ENCODE measurements around the gene HNF1B. TPM values are rescaled to one million over a fixed set of nuclear protein-coding genes. Genes with fewer than 3 reads are reported as not detected.
"Not testable (repeated sequence)": the region's sequence is repeated elsewhere in the genome, so short reads cannot be mapped to it uniquely, and the experiment has no call there.

Gene HNF1B
- total RNA-seq, 2 experiments from 2014 or later, result not detected

- DNase-seq (no peak), ATAC-seq (ENCODE audit: poor library complexity) (no peak)
- peaks cover 10% of the 10 kb centered on the region for H3K4me1 Mint-ChIP-seq (ENCODE audit: low read depth)
- TF ChIP-seq CTCF (IDR thresholded peaks at IDR 0.05), result no peak
- peaks cover 2% of the 10 kb centered on the region for H3K9me3 Mint-ChIP-seq
- H3K36me3 Mint-ChIP-seq (ENCODE audit: low read depth), result no peaks in the 10 kb centered on the region
- Histone ChIP-seq H3K36me3 (ENCODE audit: insufficient read depth, low read length) (no peaks in the 10 kb centered on the region), H3K27ac (ENCODE audit: low read depth in 1 of 2, low read length in 2 of 2) (no peak overlapping the region), H3K27me3 (ENCODE audit: control insufficient read depth in 1 of 2, insufficient read depth in 2 of 2, low read length in 2 of 2) (no peaks in the 10 kb centered on the region), H3K9me3 (ENCODE audit: control insufficient read depth in 1 of 2, insufficient read depth in 1 of 2, low read length in 2 of 2) (no peaks in the 10 kb centered on the region), H3K4me1 (ENCODE audit: insufficient read depth, low read length) (no peaks in the 10 kb centered on the region), H3K4me3 (ENCODE audit: low read length) (no peak overlapping the region)
- intact Hi-C loops (cut with DNase I, micrococcal nuclease), result no loop called here
- POLR2A ChIA-PET, result no interaction called here
- no peak overlapping the region for H3K4me3 Mint-ChIP-seq
- CTCF ChIA-PET, result no interaction called here
- H3K27ac Mint-ChIP-seq, result no peak overlapping the region
- H3K27me3 Mint-ChIP-seq, result peaks cover 9% of the 10 kb centered on the region
These were observed 62.9 kb downstream of the HNF1B start for GRCh38 chr17:37682007-37682406.

- H3K4me3 Mint-ChIP-seq, result not testable (repeated sequence)
These were observed 64.9 kb downstream of the HNF1B start for GRCh38 chr17:37679995-37680394.

GRCh38 chr17:37678036-37678435, 66.8 kb downstream of the HNF1B start:
- no peak overlapping the region for H3K4me3 Mint-ChIP-seq

More at GRCh38 chr17:37679995-37680394, 64.9 kb downstream of the HNF1B start:
- H3K9me3 ChIP-seq (ENCODE audit: control insufficient read depth in 1 of 2, insufficient read depth in 1 of 2, low read length in 2 of 2); H3K27ac ChIP-seq (ENCODE audit: low read depth in 1 of 2, low read length in 2 of 2); H3K4me3 ChIP-seq (ENCODE audit: low read length); DNase-seq; H3K27me3 ChIP-seq (ENCODE audit: control insufficient read depth in 1 of 2, insufficient read depth in 2 of 2, low read length in 2 of 2); ATAC-seq (ENCODE audit: poor library complexity); POLR2A ChIA-PET; H3K9me3 Mint-ChIP-seq; H3K36me3 ChIP-seq (ENCODE audit: insufficient read depth, low read length); H3K27ac Mint-ChIP-seq; H3K36me3 Mint-ChIP-seq (ENCODE audit: low read depth); H3K4me1 ChIP-seq (ENCODE audit: insufficient read depth, low read length); CTCF ChIA-PET: not testable (repeated sequence)
- Mint-ChIP-seq H3K4me1 (ENCODE audit: low read depth) (peaks cover 10% of the 10 kb centered on the region), H3K27me3 (peaks cover 21% of the 10 kb centered on the region)
- intact Hi-C loops (cut with DNase I, micrococcal nuclease), result loop anchor here in 1 of 2 experiments (10.0 kb wide), 1 partner anchor 55 kb away; no protein-coding TSS in a partner anchor

More at GRCh38 chr17:37678036-37678435, 66.8 kb downstream of the HNF1B start:
- DNase-seq (no peak), ATAC-seq (ENCODE audit: poor library complexity) (no peak)
- Histone ChIP-seq H3K4me3 (ENCODE audit: low read length) (no peak overlapping the region), H3K27ac (ENCODE audit: low read depth in 1 of 2, low read length in 2 of 2) (no peak overlapping the region), H3K27me3 (ENCODE audit: control insufficient read depth in 1 of 2, insufficient read depth in 2 of 2, low read length in 2 of 2) (peaks cover 0 to 4% of the 10 kb centered on the region in 2 experiments), H3K4me1 (ENCODE audit: insufficient read depth, low read length) (no peaks in the 10 kb centered on the region), H3K36me3 (ENCODE audit: insufficient read depth, low read length) (no peaks in the 10 kb centered on the region), H3K9me3 (ENCODE audit: control insufficient read depth in 1 of 2, insufficient read depth in 1 of 2, low read length in 2 of 2) (no peaks in the 10 kb centered on the region)
- Mint-ChIP-seq H3K36me3 (ENCODE audit: low read depth) (no peaks in the 10 kb centered on the region), H3K4me1 (ENCODE audit: low read depth) (peaks cover under 1% of the 10 kb centered on the region), H3K27me3 (peaks cover 28% of the 10 kb centered on the region), H3K27ac (no peak overlapping the region), H3K9me3 (peaks cover 2% of the 10 kb centered on the region)
- no peak for TF ChIP-seq CTCF (IDR thresholded peaks at IDR 0.05)
- intact Hi-C loops (cut with DNase I, micrococcal nuclease), result loop anchor here in 1 of 2 experiments (10.0 kb wide), 1 partner anchor 57 kb away; no protein-coding TSS in a partner anchor
- ChIA-PET POLR2A (no interaction called here), CTCF (no interaction called here)
